Measurements from ENCODE around the gene SLC35F1. TPM values are rescaled to one million over a fixed set of nuclear protein-coding genes. Genes with fewer than 3 reads are reported as not detected.

SLC35F1 gene
- total RNA-seq, 2 donors from 2014 or later: under 0.01 to 0.78 TPM

GRCh38 chr6:118246406-118246805, 339.3 kb downstream of the SLC35F1 start:
- intact Hi-C loops (cut with DNase I): no loop called here
- WGBS, 2 donors: 73 to 84% methylated on average over 5 of the region's 5 CpGs
- H3K36me3 ChIP-seq (replicated peaks in 1 of 2; ENCODE audit: insufficient read depth in 1 of 2, low read depth in 2 of 2): no peaks in the 10 kb centered on the region
- ATAC-seq (no peak), DNase-seq (no peak)
- H3K4me1 ChIP-seq: no peaks in the 10 kb centered on the region
- no peaks in the 10 kb centered on the region for H3K27me3 ChIP-seq
- no peak for TF ChIP-seq POLR2A (IDR thresholded peaks at IDR 0.05)
- TF ChIP-seq, protein P1, sequence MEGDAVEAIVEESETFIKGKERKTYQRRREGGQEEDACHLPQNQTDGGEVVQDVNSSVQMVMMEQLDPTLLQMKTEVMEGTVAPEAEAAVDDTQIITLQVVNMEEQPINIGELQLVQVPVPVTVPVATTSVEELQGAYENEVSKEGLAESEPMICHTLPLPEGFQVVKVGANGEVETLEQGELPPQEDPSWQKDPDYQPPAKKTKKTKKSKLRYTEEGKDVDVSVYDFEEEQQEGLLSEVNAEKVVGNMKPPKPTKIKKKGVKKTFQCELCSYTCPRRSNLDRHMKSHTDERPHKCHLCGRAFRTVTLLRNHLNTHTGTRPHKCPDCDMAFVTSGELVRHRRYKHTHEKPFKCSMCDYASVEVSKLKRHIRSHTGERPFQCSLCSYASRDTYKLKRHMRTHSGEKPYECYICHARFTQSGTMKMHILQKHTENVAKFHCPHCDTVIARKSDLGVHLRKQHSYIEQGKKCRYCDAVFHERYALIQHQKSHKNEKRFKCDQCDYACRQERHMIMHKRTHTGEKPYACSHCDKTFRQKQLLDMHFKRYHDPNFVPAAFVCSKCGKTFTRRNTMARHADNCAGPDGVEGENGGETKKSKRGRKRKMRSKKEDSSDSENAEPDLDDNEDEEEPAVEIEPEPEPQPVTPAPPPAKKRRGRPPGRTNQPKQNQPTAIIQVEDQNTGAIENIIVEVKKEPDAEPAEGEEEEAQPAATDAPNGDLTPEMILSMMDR (IDR thresholded peaks at IDR 0.05): no peak
- H3K9me3 ChIP-seq: no peaks in the 10 kb centered on the region
- H3K27ac ChIP-seq: no peak overlapping the region
- no peak overlapping the region for H3K4me3 ChIP-seq

- Histone ChIP-seq H3K9me3 (no peaks in the 10 kb centered on the region), H3K27me3 (no peaks in the 10 kb centered on the region), H3K36me3 (replicated peaks in 1 of 2; ENCODE audit: insufficient read depth in 1 of 2, low read depth in 2 of 2) (no peaks in the 10 kb centered on the region), H3K4me1 (no peaks in the 10 kb centered on the region), H3K4me3 (no peak overlapping the region), H3K27ac (no peak overlapping the region)
- DNase-seq (no peak), ATAC-seq (no peak)
- WGBS, 2 donors: 63 to 69% methylated on average over 1 of the region's 1 CpG
- intact Hi-C loops (cut with DNase I): no loop called here
- TF ChIP-seq, protein P1 (IDR thresholded peaks at IDR 0.05): no peak
- TF ChIP-seq POLR2A (IDR thresholded peaks at IDR 0.05): no peak
These were observed 341.1 kb downstream of the SLC35F1 start for GRCh38 chr6:118248171-118248570.

GRCh38 chr6:118249680-118250079, 342.6 kb downstream of the SLC35F1 start:
- no peak for DNase-seq
- intact Hi-C loops (cut with DNase I): no loop called here
- H3K36me3 ChIP-seq (replicated peaks in 1 of 2; ENCODE audit: insufficient read depth in 1 of 2, low read depth in 2 of 2): no peaks in the 10 kb centered on the region

DNA sequence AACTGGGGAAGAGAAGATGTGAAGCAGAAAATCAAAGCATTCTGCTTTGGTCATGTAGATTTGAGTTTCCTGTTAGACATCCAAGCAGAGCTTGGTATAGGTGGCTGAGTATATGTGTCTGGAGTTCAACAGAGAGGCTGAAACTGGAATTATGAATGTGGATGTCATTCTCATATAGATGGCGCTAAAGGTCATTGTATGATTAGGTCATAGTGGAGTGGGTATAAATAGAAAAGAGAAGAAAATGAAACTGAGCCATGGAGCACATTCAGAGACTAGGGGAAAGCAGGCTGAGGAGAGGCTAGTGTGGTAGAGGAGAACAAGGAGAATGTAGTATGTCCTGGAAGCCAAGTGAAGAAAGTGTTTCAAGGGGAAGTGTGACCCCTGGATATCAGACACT, 345.4 kb downstream of the SLC35F1 start:
- TF ChIP-seq, protein P1 (IDR thresholded peaks at IDR 0.05): no peak
- no peak for TF ChIP-seq POLR2A (IDR thresholded peaks at IDR 0.05)
- H3K4me1 ChIP-seq: no peaks in the 10 kb centered on the region
- WGBS, 2 donors: 86 to 91% methylated on average over 1 of the region's 1 CpG
- no peak for ATAC-seq
- intact Hi-C loops (cut with DNase I): no loop called here
- DNase-seq: no peak
- H3K4me3 ChIP-seq: no peak overlapping the region
- no peaks in the 10 kb centered on the region for H3K27me3 ChIP-seq
- no peaks in the 10 kb centered on the region for H3K9me3 ChIP-seq
- no peak overlapping the region for H3K27ac ChIP-seq
- no peaks in the 10 kb centered on the region for H3K36me3 ChIP-seq (replicated peaks in 1 of 2; ENCODE audit: insufficient read depth in 1 of 2, low read depth in 2 of 2)

More at GRCh38 chr6:118249680-118250079, 342.6 kb downstream of the SLC35F1 start:
- no peak for TF ChIP-seq POLR2A (IDR thresholded peaks at IDR 0.05)
- TF ChIP-seq, protein P1 (IDR thresholded peaks at IDR 0.05): no peak
- H3K9me3 ChIP-seq: no peaks in the 10 kb centered on the region
- no peak for ATAC-seq
- H3K27ac ChIP-seq: no peak overlapping the region
- no peaks in the 10 kb centered on the region for H3K4me1 ChIP-seq
- no peaks in the 10 kb centered on the region for H3K27me3 ChIP-seq
- 58 to 65% methylated on average over 5 of the region's 5 CpGs for WGBS, 2 donors
- H3K4me3 ChIP-seq: no peak overlapping the region

DNA sequence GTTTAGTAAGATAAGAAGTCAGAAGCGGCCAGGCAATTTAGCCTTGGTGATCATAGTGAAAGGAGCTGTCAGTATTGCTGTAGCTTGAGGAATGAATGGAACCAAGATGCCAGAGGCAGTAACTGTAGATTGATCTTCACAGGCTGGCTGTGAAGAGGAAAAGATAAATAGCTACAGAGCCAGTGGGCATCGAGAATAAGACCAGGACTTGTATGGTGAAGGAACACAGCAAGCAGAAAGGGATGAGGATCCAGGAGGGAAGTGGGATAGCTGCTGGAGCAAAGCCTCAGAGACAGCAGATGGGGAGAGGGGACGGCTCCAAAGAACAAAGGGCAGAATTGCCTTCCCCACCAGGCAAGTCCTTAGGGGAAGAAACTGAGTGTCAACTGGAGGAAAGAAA, 346.7 kb downstream of the SLC35F1 start:
- no peaks in the 10 kb centered on the region for H3K9me3 ChIP-seq
- no peaks in the 10 kb centered on the region for H3K36me3 ChIP-seq (replicated peaks in 1 of 2; ENCODE audit: insufficient read depth in 1 of 2, low read depth in 2 of 2)
- intact Hi-C loops (cut with DNase I): no loop called here
- TF ChIP-seq, protein P1 (IDR thresholded peaks at IDR 0.05): no peak
- TF ChIP-seq POLR2A (IDR thresholded peaks at IDR 0.05): no peak
- H3K4me3 ChIP-seq: no peak overlapping the region
- WGBS, 2 donors: 48 to 63% methylated on average over 3 of the region's 3 CpGs
- no peak for DNase-seq
- ATAC-seq: no peak
- no peaks in the 10 kb centered on the region for H3K4me1 ChIP-seq
- H3K27ac ChIP-seq: no peak overlapping the region
- no peaks in the 10 kb centered on the region for H3K27me3 ChIP-seq
